Suprapubic skin (tissue), 3 donors: ENCODE measurements around the gene RPL41.

ENCODE experiments used
- CTCF ChIP-seq, 2 donors: fragments of 200-600 bp in 1 of 2; fragments of 450-650 bp in 1 of 2; sonication (generic) in 1 of 2; IDR thresholded peaks; one replicate each; pipeline ENCODE4 v1.5.1; 2016 to 2019; ENCODE audit warnings: antibody characterized with exemption in 2 of 2, mild to moderate bottlenecking in 1 of 2, moderate library complexity in 1 of 2
- EP300 ChIP-seq: sonication (generic); formaldehyde crosslinking; IDR thresholded peaks from one replicate; pipeline ENCODE4 v1.6.1; 2017; ENCODE audit warnings: antibody characterized with exemption

GRCh38 chr12:56121204-56121870, 4.9 kb downstream of the RPL41 start:
- TF ChIP-seq CTCF (IDR thresholded peaks at IDR 0.05) (no peak), EP300 (no peak)
